Measurements from ENCODE around the gene APOOL. TPM values are rescaled to one million over a fixed set of nuclear protein-coding genes. Genes with fewer than 3 reads are reported as not detected.

The APOOL gene
- 8.5 and 12.8 TPM in 2 replicates for total RNA-seq

GRCh38 chrX:85003655-85004244, at the start of gene APOOL:
TSS of gene APOOL (plus strand) at chrX:85003877. CDS start at chrX:85003913, 36 bp downstream.

Other genes with a start within 250 kb of the APOOL start
- gene SATL1, start 239.9 kb downstream of the APOOL start, total RNA-seq, result not detected in 2 replicates
- gene ZNF711, start 240.1 kb downstream of the APOOL start, total RNA-seq, result 0.13 and 0.19 TPM in 2 replicates

All from aortic smooth muscle cell (primary cell).